Measurements from ENCODE around the gene KAZALD1. TPM values are rescaled to one million over a fixed set of nuclear protein-coding genes. Genes with fewer than 3 reads are reported as not detected.

KAZALD1 gene
- total and polyA plus RNA-seq, 2 donors from 2014 or later = 9.7 to 9.8 TPM

DNA sequence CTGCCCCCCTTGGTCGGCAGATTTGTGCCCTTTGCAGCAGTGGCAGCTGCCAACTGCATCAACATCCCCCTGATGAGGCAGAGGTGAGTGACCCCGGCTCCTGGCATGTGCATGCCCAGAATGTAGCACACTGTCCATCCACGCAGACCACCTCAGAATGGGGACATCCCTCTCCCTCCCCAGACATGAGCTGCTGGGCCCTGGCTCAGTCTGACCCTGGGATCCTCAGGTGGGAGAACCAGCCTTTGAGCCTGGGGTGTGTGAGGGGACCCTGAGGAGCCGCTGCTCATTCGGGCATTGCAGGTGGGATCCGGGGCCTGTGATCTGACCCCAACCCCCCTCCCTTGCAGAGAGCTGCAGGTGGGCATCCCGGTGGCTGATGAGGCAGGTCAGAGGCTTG, 25.1 kb upstream of the KAZALD1 start:
- intact Hi-C loops (cut with DNase I) = no loop called here
- Histone ChIP-seq H3K9me3 (ENCODE audit: control insufficient read depth in 2 of 3, insufficient read depth in 1 of 3, low read length in 3 of 3) (no peaks in the 10 kb centered on the region), H3K36me3 (ENCODE audit: control insufficient read depth in 2 of 3, insufficient read depth in 3 of 3, low read length in 3 of 3) (peaks cover 0 to 27% (median 19%) of the 10 kb centered on the region in 3 donors), H3K4me3 (ENCODE audit: low read length in 3 of 3) (no peak overlapping the region), H3K9ac (ENCODE audit: low read length in 3 of 3) (no peak overlapping the region), H3K27me3 (ENCODE audit: control insufficient read depth, insufficient read depth, low read length) (no peaks in the 10 kb centered on the region), H3K27ac (ENCODE audit: low read depth in 2 of 2, low read length in 2 of 2) (no peak overlapping the region), H3K4me1 (ENCODE audit: control insufficient read depth in 2 of 3, insufficient read depth in 2 of 3, low read depth in 1 of 3, low read length in 3 of 3) (peaks cover 0 to 12% (median 8%) of the 10 kb centered on the region in 3 donors)
- TF ChIP-seq, protein P1, sequence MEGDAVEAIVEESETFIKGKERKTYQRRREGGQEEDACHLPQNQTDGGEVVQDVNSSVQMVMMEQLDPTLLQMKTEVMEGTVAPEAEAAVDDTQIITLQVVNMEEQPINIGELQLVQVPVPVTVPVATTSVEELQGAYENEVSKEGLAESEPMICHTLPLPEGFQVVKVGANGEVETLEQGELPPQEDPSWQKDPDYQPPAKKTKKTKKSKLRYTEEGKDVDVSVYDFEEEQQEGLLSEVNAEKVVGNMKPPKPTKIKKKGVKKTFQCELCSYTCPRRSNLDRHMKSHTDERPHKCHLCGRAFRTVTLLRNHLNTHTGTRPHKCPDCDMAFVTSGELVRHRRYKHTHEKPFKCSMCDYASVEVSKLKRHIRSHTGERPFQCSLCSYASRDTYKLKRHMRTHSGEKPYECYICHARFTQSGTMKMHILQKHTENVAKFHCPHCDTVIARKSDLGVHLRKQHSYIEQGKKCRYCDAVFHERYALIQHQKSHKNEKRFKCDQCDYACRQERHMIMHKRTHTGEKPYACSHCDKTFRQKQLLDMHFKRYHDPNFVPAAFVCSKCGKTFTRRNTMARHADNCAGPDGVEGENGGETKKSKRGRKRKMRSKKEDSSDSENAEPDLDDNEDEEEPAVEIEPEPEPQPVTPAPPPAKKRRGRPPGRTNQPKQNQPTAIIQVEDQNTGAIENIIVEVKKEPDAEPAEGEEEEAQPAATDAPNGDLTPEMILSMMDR (IDR thresholded peaks at IDR 0.05; ENCODE audit: borderline replicate concordance, extremely low read depth, insufficient read depth) = no peak
- FAIRE-seq (no peak), DNase-seq (peak in 1 of 5 donors; percentile 58)

DNA sequence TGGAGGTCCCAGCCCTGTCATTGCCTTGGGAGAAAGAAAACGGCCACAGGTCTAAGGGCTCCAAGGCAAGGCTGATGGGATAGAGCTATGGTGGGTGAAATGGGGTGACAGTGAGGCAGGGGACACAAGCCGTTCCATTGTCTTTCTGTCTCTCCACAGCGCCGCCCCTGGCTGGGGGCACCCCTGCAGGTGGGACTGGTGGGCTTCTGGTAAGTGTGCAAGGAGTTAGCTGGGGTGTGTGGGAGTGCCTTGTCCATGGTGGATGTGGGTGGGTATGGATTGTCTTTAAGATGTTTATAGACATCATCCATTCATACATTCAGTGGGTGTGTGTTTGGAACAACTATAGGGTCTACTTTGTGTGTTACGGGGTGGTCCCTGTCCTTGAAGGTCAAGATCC, 23.3 kb upstream of the KAZALD1 start:
- no peak for FAIRE-seq
- peaks cover 0 to 27% (median 19%) of the 10 kb centered on the region in 3 donors for H3K36me3 ChIP-seq (ENCODE audit: control insufficient read depth in 2 of 3, insufficient read depth in 3 of 3, low read length in 3 of 3)

DNA sequence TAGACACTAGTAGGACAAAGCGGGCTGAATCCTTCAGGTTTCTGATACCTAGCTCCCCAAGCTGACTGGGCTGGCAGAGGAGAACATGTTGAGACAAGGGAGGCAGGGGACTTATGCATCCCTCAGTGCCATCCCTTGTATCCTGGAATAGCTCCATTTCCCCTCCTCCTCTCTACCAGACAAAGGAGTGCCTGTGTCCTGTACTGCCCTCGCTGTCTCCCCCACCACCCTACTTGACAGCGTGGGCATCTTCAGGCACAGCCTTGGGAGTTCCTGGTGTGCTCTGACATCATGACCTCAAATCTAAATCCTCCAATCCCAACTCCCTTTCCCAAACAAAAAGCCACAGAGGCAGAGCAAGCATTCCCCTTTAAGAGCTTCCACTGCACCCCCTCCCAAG, 21.7 kb upstream of the KAZALD1 start:
- Histone ChIP-seq H3K4me3 (ENCODE audit: low read length in 3 of 3) (no peak overlapping the region), H3K27ac (ENCODE audit: low read depth in 2 of 2, low read length in 2 of 2) (no peak overlapping the region), H3K4me1 (ENCODE audit: control insufficient read depth in 2 of 3, insufficient read depth in 2 of 3, low read depth in 1 of 3, low read length in 3 of 3) (peaks cover 9 to 13% (median 11%) of the 10 kb centered on the region in 3 donors), H3K27me3 (ENCODE audit: control insufficient read depth, insufficient read depth, low read length) (no peaks in the 10 kb centered on the region), H3K9ac (ENCODE audit: low read length in 3 of 3) (no peak overlapping the region), H3K36me3 (ENCODE audit: control insufficient read depth in 2 of 3, insufficient read depth in 3 of 3, low read length in 3 of 3) (peaks cover 0 to 27% (median 19%) of the 10 kb centered on the region in 3 donors), H3K9me3 (ENCODE audit: control insufficient read depth in 2 of 3, insufficient read depth in 1 of 3, low read length in 3 of 3) (no peaks in the 10 kb centered on the region)
- DNase-seq = peak in 1 of 5 donors; percentile 7
- intact Hi-C loops (cut with DNase I) = no loop called here
- TF ChIP-seq, protein P1 (IDR thresholded peaks at IDR 0.05; ENCODE audit: borderline replicate concordance, extremely low read depth, insufficient read depth) = no peak
- FAIRE-seq = no peak

More for the DNA sequence above, 23.3 kb upstream of the KAZALD1 start:
- Histone ChIP-seq H3K27ac (ENCODE audit: low read depth in 2 of 2, low read length in 2 of 2) (no peak overlapping the region), H3K4me1 (ENCODE audit: control insufficient read depth in 2 of 3, insufficient read depth in 2 of 3, low read depth in 1 of 3, low read length in 3 of 3) (peaks cover 9 to 17% (median 12%) of the 10 kb centered on the region in 3 donors), H3K27me3 (ENCODE audit: control insufficient read depth, insufficient read depth, low read length) (no peaks in the 10 kb centered on the region), H3K4me3 (ENCODE audit: low read length in 3 of 3) (no peak overlapping the region), H3K9me3 (ENCODE audit: control insufficient read depth in 2 of 3, insufficient read depth in 1 of 3, low read length in 3 of 3) (no peaks in the 10 kb centered on the region), H3K9ac (ENCODE audit: low read length in 3 of 3) (no peak overlapping the region)
- intact Hi-C loops (cut with DNase I) = no loop called here
- TF ChIP-seq, protein P1 (IDR thresholded peaks at IDR 0.05; ENCODE audit: borderline replicate concordance, extremely low read depth, insufficient read depth) = no peak
- DNase-seq = peak in 1 of 5 donors; percentile 42

DNA sequence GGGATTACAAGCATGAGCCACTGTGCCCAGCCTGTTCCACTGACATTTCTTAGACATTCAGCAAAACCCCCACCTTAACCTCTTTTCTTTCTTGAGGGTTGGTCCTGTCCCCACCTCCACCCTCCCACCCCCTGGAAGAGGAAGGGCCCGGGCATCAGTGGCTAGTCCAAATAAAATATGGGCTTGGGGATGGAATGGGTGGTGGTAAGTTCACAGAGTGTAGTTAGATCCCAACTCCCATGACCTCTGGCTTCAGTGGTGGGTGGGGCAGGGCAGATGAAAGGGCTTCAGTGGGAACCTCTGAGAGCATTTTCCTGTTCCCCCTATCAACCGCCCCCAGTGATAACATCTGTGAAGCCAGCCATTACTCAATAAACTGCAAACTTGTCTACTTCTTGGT, 20.9 kb upstream of the KAZALD1 start:
- Histone ChIP-seq H3K4me3 (ENCODE audit: low read length in 3 of 3) (no peak overlapping the region), H3K36me3 (ENCODE audit: control insufficient read depth in 2 of 3, insufficient read depth in 3 of 3, low read length in 3 of 3) (peaks cover 0 to 20% (median 14%) of the 10 kb centered on the region in 3 donors), H3K4me1 (ENCODE audit: control insufficient read depth in 2 of 3, insufficient read depth in 2 of 3, low read depth in 1 of 3, low read length in 3 of 3) (peaks cover 9 to 13% (median 11%) of the 10 kb centered on the region in 3 donors), H3K27ac (ENCODE audit: low read depth in 2 of 2, low read length in 2 of 2) (no peak overlapping the region), H3K9me3 (ENCODE audit: control insufficient read depth in 2 of 3, insufficient read depth in 1 of 3, low read length in 3 of 3) (no peaks in the 10 kb centered on the region), H3K9ac (ENCODE audit: low read length in 3 of 3) (no peak overlapping the region), H3K27me3 (ENCODE audit: control insufficient read depth, insufficient read depth, low read length) (no peaks in the 10 kb centered on the region)
- TF ChIP-seq, protein P1 (IDR thresholded peaks at IDR 0.05; ENCODE audit: borderline replicate concordance, extremely low read depth, insufficient read depth) = no peak
- FAIRE-seq (no peak), DNase-seq (peak in 1 of 5 donors; percentile 39)
- intact Hi-C loops (cut with DNase I) = no loop called here

Measured in kidney (tissue), 14 donors.